Lung microvascular endothelial cell (primary cell): ENCODE measurements around the gene CCDC171. TPM values are rescaled to one million over a fixed set of nuclear protein-coding genes. Genes with fewer than 3 reads are reported as not detected.
"Not testable (repeated sequence)": the region's sequence is repeated elsewhere in the genome, so short reads cannot be mapped to it uniquely, and the experiment has no call there.

Experiments used
- DNase-seq, 2 donors: peaks; one replicate each; pipeline versions ENCODE4 v3.0.0 to v3.0.0-alpha.2; 2010; ENCODE audit warnings: low read depth in 2 of 2
- total RNA-seq: library from RNA; depleted of rRNA; stranded (reverse); fragments of >200 nt; gene quantifications from 2 replicates; pipeline ENCODE4 v1.2.1, GENCODE V29; 2014

CCDC171 gene
- total RNA-seq, 1 donor from 2014 or later = 0.20 TPM

GRCh38 chr9:15696979-15697378 lies 144.1 kb downstream of the CCDC171 start:
- peak; percentile 5 to 6 for DNase-seq

GRCh38 chr9:15697446-15697851 lies 144.6 kb downstream of the CCDC171 start:
- DNase-seq = peak in 1 of 2 donors; percentile 67

GRCh38 chr9:15699876-15700559 lies 147.2 kb downstream of the CCDC171 start:
- DNase-seq = not testable (repeated sequence)

GRCh38 chr9:15707000-15707399 lies 154.2 kb downstream of the CCDC171 start:
- DNase-seq = no peak

GRCh38 chr9:15711531-15711930 lies 158.7 kb downstream of the CCDC171 start:
- no peak for DNase-seq

GRCh38 chr9:15711931-15712330 lies 159.1 kb downstream of the CCDC171 start:
- no peak for DNase-seq

GRCh38 chr9:15714746-15715145 lies 161.9 kb downstream of the CCDC171 start:
- DNase-seq = no peak

- DNase-seq = no peak
These were observed 164.6 kb downstream of the CCDC171 start for GRCh38 chr9:15717290-15717967.

- no peak for DNase-seq
These were observed 165.6 kb downstream of the CCDC171 start for GRCh38 chr9:15718423-15718822.

GRCh38 chr9:15720861-15721260 lies 168.0 kb downstream of the CCDC171 start:
- DNase-seq = no peak

- DNase-seq = no peak
These were observed 170.0 kb downstream of the CCDC171 start for GRCh38 chr9:15722888-15723287.

GRCh38 chr9:15724016-15724415 lies 171.2 kb downstream of the CCDC171 start:
- no peak for DNase-seq

GRCh38 chr9:15724612-15725011 lies 171.8 kb downstream of the CCDC171 start:
- DNase-seq = no peak

- DNase-seq = no peak
These were observed 173.1 kb downstream of the CCDC171 start for GRCh38 chr9:15725953-15726352.

GRCh38 chr9:15729507-15729906 lies 176.7 kb downstream of the CCDC171 start:
- no peak for DNase-seq

GRCh38 chr9:15735083-15735857 lies 182.4 kb downstream of the CCDC171 start:
- peak; percentile 5 to 75 for DNase-seq

GRCh38 chr9:15736569-15736968 lies 183.7 kb downstream of the CCDC171 start:
- DNase-seq = no peak

GRCh38 chr9:15738011-15738410 lies 185.2 kb downstream of the CCDC171 start:
- peak; percentile 38 to 62 for DNase-seq

GRCh38 chr9:15741015-15741414 lies 188.2 kb downstream of the CCDC171 start:
- DNase-seq = no peak

GRCh38 chr9:15743512-15743911 lies 190.7 kb downstream of the CCDC171 start:
- DNase-seq = no peak

- no peak for DNase-seq
These were observed 191.4 kb downstream of the CCDC171 start for GRCh38 chr9:15744196-15744595.

GRCh38 chr9:15746905-15747304 lies 194.1 kb downstream of the CCDC171 start:
- DNase-seq = no peak
